ENCODE results near the gene IL17RA.
"Not testable (repeated sequence)": the region's sequence is repeated elsewhere in the genome, so short reads cannot be mapped to it uniquely, and the experiment has no call there.

Gene IL17RA

DNA sequence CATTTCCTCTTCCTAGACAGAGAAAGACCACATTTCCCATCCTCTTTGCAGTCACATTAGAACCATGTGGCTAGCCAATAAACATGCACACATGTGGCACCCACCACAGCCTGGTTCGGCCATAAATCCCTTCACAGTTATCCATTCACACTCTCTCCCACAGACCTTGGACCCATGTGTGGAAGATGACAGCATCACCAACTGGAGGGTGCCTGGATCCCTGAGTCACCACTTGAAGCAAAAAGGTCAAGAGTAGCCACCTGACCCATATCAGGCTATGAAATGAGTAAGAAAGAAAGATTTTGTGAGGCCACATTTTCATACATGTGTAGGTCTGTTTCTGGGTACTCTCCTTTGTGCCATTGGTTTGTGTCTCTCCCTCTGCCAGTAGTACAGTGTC is 45.4 kb downstream of the IL17RA start:
- no peak for DNase-seq

DNA sequence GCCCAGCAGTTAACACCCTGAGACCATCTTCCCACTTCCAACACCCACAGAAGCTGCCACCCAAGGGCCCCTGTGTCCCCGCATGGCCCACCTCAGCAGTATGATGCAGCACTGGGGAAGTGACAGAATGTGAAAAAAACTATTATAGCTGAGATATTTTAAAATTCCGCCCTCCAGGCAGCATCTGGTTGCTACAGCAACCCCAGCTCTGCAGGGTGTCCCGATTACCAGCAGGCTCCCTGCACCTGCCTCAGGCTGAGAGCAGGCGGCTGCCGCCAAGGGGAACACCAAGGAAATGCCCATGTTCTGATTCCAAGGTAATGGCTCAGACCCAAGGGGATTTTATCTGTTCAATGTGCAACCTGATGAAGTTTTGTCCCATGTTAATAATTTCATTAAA is 46.9 kb downstream of the IL17RA start:
- no peak for DNase-seq

DNA sequence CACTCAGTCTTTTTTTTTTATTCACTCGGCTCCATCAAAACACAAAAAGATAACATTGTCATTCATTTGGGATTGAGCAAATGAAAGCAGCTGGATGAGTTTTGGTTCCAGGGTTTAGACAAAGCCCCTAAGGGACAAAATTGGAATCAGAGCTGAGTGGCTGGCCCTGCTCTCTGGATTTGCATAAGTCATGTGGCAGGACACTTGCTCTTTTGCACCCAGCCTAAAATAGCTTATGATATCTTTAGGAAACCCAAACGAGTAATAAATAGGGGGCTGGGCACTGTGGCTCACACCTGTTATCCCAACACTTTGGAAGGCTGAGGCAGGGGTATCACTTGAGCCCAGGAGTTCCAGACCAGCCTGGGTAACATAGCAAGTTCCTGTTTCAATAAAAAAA is 47.3 kb downstream of the IL17RA start:
- DNase-seq: no peak

DNA sequence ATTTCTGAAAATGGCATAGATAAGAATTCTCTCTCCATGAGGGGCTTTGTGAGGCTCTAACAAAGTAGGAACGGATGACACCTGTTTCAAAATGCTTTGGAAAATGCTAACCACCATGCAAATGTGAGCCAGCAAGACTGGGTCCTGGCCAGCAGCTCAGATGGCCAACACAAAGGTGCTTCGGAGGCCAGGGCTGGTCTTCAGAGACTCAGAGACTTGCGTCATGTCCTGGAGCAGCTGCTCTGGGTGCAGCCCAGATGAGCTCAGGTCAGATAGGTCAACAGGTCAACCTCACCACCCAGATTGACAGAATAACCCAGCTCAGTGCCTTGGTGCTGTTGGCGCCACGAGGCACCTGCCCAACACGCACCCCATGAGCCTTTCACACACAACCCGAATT is 48.3 kb downstream of the IL17RA start:
- no peak for DNase-seq

DNA sequence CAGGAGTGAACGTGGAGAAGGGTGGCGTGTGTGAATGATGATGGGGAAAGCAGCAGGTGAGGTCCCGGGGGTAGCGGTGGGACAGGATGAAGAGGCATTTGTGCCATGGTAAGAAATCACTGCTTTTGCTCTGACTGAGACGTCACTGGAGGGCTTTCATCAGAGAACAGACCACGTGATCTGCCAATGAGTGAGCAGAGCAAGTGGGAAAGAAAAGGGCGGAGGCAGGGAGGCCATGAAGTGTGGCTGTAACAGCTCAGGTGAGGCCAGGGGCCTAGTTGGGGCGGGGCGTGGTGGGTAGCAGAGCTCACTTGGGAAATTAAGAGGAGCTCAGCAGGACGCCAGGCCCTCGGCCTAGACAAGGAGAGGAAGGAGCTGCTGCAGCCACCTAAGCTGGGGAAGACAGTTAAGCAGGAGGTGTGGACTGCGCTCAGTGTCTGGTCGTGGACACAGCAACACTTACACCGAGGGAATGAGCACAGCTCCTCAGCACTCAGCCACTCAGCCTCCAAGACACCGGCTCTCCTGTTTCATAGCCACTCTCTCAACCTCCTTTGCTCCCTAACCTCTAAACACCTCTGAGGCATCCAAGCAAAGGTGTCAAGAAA is 50.5 kb downstream of the IL17RA start:
- no peak for DNase-seq

DNA sequence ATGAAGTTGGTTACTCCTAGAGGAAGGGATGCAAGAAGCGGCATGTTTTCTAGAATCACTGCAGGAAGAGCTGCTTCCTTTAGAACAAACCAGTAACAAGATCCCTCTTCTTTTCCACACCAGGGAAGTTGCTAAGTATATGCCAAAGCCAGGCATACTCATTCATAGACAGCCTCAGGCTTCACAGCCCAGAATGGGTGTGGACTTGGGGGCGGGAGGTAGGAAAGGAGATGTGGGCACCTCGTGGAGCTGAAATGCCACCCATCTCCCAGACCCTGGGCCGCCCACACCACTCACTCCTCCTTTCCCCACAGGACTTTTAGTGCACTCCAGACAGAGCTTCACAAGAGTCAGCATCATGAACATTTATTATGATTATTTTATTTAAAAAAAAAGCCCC is 52.4 kb downstream of the IL17RA start:
- DNase-seq: no peak

DNA sequence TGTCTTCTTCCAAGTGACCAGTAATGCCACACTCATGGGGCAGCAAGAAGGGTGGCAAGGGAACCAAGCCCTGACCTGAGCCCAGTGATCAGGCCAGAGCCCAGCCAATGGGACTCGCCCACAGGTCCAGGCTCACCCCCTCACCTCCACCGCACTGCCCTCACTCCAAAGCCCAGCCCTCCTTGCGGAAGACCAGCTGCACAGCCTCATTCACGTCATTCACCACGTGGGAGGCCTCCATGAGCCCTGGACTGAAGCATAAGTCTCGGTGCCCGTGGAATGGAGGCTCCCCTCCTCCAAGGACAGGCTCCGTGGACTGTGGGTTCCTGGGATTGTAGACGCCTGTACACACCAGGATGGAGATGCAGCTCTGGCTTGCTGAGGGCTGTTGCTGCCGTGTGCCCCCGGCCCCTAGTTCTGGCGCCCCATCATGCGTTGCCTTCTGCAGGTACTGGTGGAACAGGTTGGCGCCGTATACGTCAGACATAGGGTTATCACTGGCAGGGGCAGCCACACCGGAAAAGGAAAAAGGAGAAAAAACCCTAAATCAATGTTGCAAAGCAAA is 53.1 kb downstream of the IL17RA start:
- no peak for DNase-seq

DNA sequence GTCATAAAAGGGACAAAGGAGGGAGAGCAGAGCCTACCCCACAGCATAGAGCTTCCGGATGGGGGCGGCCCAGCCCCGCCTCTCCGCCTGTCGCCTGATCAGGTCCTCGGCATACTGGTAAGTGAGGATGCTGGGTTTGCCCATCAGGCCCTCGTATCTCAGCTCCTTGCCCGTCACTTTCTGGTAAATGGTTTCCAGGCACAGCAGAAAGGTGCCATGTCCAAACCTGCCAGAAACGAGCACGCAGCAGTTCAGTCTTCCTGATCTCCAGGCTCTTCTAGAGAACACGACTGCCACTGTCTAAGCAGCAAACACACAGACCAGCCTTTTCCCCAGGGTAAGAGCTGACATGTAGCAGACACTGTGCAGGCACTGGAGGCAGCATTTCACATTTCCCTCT is 53.7 kb downstream of the IL17RA start:
- DNase-seq: no peak

DNA sequence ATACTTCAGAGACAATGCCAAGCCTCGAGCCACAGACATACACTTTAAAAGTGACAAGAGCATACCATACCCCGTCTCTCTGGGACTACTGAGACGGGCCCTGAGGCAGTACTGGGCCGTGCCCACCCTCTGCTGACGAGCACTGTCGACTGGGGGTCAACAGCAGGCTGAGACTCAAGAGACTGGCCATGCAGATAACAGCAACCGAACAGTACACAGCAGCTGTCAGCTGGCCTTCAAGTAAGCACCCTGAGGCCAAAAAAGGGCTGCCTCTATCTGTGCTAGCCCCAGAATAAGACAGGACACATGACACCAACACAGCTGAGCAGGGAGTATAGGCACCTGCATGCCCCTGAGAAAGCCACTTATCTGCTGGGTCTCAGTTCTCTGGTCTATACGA is 55.2 kb downstream of the IL17RA start:
- DNase-seq: no peak

DNA sequence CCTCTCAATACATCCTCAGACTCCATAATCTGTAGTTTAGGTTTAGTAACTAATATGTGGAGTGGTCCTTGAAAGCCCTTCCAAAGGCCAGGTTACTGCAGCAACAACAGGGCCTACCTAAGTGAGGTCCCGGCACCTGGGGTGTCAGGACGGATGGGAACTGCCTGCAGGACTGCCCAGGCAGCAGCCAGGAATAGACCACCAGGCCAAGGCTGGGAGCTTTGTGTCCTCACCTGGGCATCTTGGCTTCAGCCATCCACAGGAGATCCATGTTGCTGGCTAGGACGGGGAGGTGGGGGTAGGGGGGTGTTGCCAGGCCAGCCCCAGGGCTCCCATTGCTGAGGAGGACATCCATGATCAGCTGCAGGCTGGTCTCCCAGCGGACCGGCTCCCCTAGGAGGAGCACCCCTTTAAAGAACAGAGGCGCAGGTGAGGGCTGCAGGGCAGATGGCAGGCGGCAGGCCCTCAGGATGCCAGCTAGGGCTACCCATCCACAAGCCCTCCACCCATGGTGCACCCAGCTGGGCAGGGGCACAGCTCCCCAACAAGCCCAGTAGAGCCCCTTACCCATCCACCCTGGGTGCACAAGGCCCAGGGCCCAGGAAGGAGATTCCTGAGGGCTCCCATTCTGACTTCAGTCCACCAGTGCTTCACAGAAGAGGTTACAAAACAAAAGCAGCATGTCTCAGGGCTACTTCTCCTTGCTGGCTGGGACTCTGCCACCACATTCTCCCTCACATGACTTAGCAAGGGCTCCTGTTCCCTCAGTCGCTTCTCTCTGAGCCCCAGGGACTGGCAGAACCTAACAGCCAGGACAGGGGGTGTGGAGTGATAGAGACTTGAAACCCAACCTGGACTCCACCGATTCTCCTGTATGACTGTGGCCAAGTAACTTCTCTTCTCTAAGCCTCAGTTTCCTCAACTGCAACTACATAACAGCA is 56.3 kb downstream of the IL17RA start:
- no peak for DNase-seq

DNA sequence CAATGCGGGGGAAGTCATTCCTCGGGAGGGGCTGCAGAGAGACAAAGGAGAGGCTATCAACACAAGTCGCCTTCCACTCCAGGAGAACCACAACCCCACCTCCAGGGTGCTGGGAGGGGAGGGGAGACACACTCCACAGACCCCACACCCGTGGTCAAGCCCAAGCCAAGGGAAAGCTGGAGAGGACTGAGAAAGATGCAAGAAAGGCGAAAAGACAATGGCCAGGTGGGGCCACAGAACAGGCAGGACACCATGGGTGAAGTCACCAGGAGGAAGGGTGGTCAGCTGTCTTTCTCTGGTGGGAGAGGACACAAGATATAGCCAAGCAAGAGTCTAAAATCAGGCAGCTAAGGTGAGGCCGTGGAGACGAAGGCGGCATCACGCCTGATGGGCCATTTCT is 58.3 kb downstream of the IL17RA start:
- DNase-seq: no peak

DNA sequence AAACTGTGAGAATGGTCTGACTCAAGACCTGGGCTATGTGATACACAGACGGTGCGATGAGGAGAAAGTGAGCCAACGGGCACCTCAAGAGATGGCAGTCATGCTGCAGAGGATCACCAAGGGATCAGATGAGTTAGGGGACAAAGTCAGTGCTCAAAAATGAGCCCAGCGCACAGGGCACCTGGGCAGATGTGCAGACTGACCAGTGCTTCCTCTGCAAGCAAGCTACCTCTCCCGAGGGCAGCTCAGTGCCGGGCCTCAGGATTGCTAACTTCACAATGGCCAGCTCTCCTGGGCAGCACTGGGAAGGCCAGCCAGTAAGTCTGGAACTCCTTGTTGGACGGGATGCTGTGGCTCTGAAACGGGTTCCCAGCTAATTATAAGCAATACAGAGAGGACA is 59.0 kb downstream of the IL17RA start:
- DNase-seq: no peak

DNA sequence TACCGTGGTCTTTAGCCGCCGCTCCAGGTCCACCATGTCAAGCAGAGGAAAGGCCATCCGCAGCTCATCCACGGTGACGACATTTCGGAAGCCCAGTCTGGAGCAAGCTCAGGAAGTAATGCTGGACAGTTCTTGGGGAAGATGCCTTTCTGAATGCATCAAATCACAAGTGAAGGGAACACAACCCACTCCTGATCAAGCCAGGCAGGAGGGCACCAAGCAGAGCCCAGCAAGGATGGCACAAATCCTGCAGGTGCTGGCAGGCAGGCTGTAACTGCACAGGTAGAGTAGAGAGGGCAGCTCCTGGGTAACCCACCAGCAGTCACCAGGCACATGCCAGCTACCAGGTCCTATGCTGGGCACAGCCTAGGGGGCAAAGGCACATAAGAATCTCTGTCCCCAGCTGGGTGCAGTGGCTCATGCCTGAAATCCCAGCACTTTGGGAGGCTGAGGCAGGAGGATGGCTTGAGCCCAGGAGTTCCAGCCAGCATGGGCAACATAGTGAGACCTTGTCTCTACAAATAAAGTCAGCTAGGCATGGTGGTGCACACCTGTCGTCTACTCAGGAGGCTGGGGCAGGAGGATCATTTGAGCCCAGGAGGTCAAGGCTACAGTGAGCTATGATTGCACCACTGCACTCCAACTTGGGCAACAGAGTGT is 60.4 kb downstream of the IL17RA start:
- DNase-seq: no peak

DNA sequence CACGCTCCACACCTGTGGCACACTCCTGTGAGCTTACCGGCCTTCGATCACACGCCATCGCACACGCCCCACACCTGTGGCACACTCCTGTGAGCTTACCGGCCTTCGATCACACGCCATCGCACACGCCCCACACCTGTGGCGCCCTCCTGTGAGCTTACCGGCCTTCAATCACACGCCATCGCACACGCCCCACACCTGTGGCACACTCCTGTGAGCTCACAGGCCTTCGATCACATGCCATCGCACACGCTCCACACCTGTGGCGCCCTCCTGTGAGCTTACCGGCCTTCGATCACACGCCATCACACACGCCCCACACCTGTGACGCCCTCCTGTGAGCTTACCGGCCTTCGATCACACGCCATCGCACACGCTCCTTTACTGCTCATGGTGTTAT is 62.7 kb downstream of the IL17RA start:
- DNase-seq: not testable (repeated sequence)

DNA sequence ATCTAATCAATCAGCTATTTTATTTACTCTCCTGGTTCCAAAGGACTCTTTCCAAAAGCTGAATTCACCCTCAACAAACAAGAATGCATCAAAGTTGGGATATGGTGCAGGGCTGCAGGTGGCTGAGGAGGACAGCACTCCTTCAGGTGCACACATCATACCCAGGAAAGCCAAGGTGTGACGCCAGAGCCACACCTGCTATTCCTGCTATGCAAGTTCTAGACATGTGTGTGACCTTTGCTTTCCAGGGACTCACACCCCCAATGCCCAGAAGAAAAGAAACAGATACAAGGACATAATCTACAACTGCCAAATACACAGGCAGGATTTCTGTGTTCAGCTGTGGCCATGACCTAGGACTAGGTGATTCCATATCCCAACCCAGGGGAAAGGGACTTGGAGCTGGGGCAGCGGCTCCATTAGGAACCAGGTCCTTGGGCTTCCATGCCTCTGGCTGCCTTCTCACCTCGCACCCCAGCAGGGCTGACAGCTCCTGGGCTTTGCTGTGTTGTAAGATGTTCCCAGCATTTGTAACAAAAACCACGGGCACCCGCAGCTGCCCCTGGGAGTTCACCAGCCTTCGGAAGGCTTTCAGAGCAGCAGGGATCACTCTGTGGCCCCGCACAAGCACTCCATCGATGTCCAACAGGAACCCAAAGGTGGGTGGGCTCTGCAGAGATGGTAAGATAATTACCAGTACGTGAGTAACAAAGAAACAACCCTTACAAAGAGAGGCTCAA is 64.4 kb downstream of the IL17RA start:
- no peak for DNase-seq

DNA sequence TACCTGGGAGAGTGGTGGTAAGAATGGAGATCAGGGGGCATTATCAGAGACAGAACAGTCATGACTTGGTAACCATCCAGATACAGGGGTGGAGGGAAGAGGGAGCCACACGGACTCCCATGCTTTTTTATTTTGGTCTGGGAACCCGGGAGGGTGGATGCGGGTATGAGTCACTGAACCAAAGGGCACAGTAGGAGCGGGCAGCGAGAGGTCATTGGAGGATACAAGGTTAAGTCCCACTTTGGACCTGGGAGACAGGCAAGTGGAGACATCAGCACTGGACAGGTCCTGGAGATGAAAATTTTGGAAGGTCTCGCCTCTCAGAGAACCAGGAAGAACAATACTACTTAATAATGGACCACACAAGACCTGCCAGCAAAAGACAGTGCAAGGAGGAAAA is 67.5 kb downstream of the IL17RA start:
- no peak for DNase-seq

DNA sequence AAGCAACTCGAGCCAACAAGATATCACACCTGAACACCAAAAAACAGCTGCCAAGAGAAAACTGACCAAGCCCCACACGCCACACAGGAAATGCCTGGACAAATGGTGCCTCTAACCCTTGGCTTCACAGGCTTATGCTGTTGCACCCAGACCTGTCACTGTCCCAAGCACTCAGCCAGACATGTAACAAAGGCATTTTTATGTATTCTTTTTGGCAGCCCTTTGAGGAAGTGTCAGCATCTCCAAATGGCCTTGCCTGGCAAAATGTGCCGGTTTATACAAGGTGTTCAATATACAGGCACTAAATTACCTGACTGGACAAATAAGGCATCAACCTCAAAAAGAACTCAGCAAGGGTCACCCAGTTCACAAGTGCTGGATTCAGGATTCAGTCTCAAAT is 68.2 kb downstream of the IL17RA start:
- DNase-seq: no peak

DNA sequence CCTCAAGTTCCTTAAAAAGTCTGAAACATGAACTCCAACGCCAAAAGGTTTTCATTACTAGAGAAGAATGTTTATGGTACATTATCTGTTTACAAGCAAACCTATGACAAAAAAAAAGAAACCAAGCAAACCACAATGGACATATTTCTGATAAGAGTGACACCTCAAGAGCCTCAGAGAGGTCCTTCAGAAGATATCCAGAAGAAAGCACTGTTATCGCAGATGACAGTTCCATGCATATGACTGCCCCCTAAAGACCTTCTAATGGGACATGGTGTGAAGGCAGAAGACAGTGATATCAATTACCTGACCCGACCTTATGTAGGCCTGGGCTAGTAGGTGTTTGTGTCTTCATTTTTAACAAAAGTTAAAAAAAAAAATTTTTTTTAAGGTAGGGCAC is 71.1 kb downstream of the IL17RA start:
- no peak for DNase-seq

DNA sequence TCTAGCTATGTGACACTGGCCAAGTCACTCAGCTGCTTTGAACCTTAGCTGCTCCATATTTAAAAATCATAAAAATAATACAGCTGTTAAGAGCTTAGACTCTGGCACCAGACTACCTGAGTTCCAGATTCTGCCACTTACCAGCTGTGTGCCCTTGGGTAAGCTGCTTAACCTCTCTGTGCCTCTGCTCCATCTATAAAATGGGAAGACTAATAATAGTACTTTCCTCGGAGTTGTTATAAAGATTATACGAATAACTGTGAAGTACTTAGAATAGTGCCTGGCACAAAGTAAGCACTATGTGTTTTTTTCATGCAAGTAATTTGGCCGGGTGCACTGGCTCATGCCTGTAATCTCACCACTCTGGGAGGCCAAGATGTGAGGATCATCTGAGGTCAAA is 72.9 kb downstream of the IL17RA start:
- no peak for DNase-seq

DNA sequence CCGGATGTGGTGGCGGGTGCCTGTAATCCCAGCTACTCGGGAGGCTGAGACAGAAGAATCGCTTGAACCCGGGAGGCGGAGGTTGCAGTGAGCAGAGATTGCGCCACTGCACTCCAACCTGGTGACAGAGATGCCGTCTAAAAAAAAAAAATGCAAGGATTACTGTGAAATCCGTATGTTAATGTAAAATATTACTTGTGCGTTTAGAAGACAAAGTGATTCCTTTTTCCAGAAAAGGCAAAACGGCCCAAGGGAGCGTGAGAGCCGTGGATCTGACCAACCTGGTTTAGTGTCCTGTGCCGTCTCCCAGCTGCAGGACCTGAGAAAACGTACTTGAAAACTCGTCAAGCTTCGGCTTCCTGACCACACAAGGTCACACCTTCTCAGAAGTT is 73.4 kb downstream of the IL17RA start:
- DNase-seq: no peak

DNA sequence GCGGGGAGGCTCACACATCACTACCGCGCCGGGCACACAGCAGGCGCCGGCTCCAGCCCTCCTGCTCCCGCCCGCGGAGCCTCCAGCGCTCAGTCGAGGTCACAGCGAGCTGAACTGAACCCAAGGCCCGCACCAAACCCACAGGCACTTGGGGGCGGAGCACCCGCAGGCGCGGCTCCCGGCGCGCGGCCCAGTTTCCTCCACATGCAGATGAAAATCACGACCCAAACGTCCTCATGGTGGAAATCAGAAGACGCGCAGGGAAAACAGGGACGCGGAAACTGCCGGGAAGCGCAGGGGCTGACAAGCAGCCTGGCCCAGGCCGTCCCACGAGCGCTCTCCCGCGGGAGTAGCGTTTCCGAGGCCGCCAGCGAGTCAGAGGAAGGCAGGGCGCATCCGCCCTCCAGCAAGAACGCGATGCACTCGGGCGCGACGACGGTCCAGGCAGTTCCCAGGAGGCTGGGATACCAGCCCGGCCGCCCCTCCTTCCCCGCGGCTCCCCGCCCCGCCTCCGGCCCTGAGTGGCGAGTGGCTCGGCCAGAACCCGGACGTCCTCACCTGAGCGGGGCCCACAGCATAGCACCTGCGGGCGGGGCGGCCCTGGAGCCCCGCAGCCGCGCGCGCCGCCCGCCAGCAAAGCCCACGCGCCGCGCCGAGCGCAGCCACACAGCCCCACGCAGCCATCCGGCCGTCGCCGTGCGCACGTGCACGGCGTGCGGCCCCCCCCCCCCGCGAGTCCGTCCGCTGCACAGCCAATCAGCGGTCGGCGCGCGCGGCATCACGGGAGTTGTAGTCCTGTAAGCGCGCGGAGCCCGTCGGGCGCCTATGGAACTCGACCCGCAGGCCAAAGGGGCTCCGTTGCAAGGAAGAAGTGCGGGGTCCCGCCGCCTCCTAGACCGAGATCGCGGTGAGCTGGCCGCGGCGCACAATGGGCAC is 74.0 kb downstream of the IL17RA start, which contains the start of gene HDHD5:
Gene HDHD5, minus strand, starts transcription at position 710 of the 936 bp plus-strand sequence. Its CDS starts 26 bp downstream, at position 684.
- peak; percentile 51 for DNase-seq

DNA sequence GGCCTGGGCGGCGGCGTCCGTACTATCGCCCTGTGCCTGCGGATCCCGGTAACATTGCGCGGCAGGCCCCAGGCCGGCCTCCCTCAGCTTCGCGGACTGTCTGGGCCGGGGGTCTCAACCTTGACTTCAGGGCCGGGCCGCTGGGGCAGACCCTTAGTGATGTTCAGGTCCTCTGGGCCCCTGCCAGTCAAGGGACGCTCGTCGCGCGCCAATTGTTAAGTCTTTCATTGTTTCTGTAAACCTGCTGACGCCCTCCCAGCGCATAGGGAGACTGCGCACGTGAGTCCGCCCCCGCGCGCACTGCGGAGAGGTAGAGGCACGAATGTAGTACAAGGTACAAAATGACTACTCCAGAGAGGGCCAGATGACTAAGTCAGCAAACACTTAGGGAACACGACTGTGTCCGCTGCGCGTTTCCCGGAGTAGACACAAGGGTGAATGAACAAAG is 74.7 kb downstream of the IL17RA start:
- DNase-seq: no peak
